ENCODE measurements around the gene GALNT10.

DNA sequence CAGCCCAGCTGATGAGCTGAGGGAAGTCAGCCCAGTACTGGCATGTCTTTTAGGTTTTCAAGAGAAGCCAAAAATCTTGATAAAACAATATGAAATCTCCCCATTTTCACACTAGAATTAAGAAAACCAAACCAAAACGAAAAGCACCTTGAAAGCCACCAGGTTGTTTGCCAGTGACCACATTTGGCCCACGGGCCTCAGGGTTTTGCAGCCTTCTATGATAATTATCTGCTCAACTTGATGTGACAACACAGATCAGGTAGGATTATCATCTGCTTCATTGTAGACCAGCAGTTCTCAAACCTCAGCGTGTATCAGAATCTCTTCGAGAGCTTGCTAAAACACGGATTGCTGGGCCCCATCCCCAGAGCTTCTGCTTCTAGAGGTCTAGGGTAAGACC is 101.4 kb downstream of the GALNT10 start:
- TF ChIP-seq OSR1 (CRISPR knock-in tag; IDR thresholded peaks at IDR 0.05) (no peak), ARNTL (CRISPR knock-in tag; IDR thresholded peaks at IDR 0.05; ENCODE audit: borderline replicate concordance, low read depth) (no peak), ZC3H10 (CRISPR knock-in tag; IDR thresholded peaks at IDR 0.05) (no peak), ZNF8 (CRISPR knock-in tag; IDR thresholded peaks at IDR 0.05) (no peak)
- TF ChIP-seq, protein P1, sequence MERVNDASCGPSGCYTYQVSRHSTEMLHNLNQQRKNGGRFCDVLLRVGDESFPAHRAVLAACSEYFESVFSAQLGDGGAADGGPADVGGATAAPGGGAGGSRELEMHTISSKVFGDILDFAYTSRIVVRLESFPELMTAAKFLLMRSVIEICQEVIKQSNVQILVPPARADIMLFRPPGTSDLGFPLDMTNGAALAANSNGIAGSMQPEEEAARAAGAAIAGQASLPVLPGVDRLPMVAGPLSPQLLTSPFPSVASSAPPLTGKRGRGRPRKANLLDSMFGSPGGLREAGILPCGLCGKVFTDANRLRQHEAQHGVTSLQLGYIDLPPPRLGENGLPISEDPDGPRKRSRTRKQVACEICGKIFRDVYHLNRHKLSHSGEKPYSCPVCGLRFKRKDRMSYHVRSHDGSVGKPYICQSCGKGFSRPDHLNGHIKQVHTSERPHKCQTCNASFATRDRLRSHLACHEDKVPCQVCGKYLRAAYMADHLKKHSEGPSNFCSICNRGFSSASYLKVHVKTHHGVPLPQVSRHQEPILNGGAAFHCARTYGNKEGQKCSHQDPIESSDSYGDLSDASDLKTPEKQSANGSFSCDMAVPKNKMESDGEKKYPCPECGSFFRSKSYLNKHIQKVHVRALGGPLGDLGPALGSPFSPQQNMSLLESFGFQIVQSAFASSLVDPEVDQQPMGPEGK (CRISPR knock-in tag; IDR thresholded peaks at IDR 0.05; ENCODE audit: borderline replicate concordance): no peak
